ENCODE measurements around the gene CDC42EP1. TPM values are rescaled to one million over a fixed set of nuclear protein-coding genes. Genes with fewer than 3 reads are reported as not detected.

Gene CDC42EP1
- total RNA-seq, 2 experiments from 2014 or later = 0.36 to 0.73 TPM

DNA sequence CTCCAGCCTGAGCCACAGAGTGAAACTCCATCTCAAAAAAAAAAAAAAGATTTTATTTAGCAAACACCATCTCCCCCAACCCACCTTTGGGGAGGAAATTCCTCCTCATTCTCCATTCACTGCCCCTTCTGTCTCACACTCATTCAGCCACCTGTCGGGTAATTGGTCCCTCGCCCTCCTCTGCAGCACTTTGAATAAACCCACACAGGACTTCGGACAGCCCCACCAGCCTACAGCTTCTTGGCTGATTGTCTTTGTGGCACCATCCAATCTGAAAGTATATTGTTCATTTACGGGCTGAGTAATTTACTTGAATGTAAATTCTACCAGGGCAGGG is 40.9 kb downstream of the CDC42EP1 start:
- ChIA-PET CTCF (no interaction called here), POLR2A (interaction anchor here (0.7 kb wide), 1 partner anchor 85 kb away, joined by 3 read pairs; no protein-coding TSS in a partner anchor)

DNA sequence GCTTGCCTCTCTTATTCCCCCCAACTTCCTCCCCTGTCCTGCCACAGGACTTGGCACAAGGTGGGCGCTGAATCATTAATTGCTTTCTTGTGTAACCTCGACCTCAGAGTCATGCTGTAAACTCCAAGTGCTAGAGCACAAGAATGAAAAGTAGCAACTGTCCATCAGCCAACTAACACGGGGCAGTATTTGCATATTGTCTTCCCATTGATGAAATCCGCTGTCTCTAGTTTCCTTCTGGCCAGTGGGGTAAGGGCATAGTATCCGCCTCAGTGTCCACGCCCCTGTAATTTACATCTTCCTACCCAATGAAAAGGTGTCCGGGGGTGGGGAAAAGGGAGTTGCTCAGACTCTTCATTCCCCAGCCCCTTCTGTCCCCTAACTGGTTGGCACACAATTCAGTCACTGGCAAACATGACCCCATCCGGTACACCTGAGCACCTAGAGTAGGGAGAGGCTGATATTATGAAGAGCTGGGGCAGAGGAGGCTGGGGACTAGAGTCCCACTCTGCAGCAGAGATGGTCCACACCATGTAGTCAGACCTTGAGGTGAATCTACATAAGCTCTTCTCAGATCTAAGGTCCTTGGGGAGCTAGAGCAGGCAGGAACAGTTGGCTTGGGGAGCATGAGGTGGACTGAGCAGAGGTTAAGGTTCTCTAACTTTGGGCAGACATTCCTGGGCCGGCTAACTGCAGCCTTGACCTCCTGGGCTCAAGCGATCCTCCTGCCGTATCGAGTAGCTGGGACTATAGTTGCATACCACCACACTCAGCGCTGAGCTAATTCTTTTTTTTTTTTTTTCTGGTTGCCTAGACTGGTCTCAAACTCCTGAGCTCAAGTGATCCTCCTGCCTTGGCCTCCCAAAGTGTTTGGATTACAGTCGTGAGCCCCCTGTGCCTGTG is 41.5 kb downstream of the CDC42EP1 start:
- CTCF ChIA-PET = interaction anchor here (1.6 kb wide), 1 partner anchor 9 kb away, joined by 6 read pairs; no protein-coding TSS in a partner anchor
- POLR2A ChIA-PET = interaction anchor here (0.6 to 0.8 kb wide), 2 partner anchors 9 to 181 kb away, joined by 4 to 5 read pairs; no protein-coding TSS in a partner anchor

DNA sequence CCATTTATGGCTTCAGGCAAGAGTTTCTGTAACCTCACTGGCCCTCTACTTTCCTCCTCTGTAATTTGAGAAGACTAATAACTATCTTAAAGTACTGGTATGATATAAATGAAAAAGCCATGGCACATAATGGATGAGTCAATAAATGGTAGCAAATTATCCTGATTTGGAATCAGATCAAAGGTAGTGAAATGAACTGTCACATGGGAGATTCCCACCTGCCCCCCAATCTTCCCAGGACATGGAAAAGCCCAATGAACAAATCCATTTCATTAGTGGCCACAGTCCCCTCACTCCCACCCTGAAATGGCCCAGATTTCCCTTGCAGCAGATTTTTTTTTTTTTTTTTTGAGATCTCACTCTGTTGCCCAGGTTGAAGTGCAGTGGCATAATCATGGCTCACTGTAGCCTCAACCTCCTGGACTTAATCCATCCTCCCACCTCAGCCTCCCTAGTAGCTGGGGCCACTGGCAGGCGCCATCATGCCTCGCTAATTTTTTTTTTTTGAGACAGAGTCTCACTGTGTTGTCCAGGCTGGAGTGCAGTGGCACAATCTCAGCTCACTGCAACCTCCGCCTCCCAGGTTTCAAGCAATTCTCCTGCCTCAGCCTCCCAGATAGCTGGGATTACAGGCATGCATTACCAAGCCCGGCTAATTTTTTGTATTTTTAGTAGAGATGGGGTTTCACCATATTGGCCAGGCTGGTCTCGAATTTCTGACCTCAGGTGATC is 42.4 kb downstream of the CDC42EP1 start:
- CTCF ChIA-PET = interaction anchor here (1.6 kb wide), 1 partner anchor 10 kb away, joined by 6 read pairs; no protein-coding TSS in a partner anchor
- POLR2A ChIA-PET = interaction anchor here (0.8 kb wide), 1 partner anchor 10 kb away, joined by 5 read pairs; no protein-coding TSS in a partner anchor

DNA sequence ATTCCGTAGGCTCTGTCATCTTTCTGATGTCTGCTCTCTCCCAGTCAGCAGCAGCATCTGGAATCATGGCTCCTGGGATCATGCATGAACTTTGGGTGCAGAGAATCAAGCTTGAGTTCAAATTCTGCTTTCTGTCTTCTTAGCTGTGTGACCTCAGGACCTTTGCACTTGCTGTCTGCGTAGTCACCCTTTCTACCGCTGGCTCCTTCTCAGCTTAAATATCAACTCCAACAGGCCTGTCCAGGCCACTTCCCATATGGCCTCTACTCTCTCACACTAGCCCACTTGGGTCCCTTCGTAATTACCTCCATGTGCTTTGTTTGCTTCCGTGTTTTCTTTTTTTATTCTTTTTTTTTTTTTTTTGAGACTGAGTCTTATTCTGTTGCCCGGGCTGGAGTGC is 43.8 kb downstream of the CDC42EP1 start:
- ChIA-PET CTCF (interaction anchor here (1.0 kb wide), 2 partner anchors 12 to 71 kb away, joined by 3 to 5 read pairs; partner anchors contain the start of gene LGALS1), POLR2A (no interaction called here)

DNA sequence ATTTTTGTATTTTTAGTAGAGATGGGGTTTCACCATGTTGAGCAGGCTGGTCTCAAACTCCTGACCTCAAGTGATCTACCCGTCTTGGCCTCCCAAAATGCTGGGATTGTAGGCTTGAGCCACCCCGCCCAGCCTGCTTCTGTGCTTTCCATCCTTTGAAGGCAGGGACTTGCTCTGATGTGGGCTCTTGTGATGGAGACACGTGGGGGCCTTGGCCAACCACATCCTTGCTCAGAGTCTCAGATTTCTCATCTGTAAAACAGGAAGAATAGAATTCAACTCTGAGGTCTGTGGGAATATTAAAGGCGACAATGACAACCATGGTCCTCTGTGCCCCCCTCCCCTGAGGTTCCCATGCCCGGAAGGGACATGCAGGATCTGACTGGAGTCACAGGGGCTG is 44.6 kb downstream of the CDC42EP1 start:
- ChIA-PET CTCF (interaction anchor here (0.6 to 1.5 kb wide), 3 partner anchors 12 to 38 kb away, joined by 3 to 7 read pairs (median 5); no protein-coding TSS in a partner anchor), POLR2A (interaction anchor here (0.9 kb wide), 1 partner anchor 70 kb away, joined by 8 read pairs; no protein-coding TSS in a partner anchor)

DNA sequence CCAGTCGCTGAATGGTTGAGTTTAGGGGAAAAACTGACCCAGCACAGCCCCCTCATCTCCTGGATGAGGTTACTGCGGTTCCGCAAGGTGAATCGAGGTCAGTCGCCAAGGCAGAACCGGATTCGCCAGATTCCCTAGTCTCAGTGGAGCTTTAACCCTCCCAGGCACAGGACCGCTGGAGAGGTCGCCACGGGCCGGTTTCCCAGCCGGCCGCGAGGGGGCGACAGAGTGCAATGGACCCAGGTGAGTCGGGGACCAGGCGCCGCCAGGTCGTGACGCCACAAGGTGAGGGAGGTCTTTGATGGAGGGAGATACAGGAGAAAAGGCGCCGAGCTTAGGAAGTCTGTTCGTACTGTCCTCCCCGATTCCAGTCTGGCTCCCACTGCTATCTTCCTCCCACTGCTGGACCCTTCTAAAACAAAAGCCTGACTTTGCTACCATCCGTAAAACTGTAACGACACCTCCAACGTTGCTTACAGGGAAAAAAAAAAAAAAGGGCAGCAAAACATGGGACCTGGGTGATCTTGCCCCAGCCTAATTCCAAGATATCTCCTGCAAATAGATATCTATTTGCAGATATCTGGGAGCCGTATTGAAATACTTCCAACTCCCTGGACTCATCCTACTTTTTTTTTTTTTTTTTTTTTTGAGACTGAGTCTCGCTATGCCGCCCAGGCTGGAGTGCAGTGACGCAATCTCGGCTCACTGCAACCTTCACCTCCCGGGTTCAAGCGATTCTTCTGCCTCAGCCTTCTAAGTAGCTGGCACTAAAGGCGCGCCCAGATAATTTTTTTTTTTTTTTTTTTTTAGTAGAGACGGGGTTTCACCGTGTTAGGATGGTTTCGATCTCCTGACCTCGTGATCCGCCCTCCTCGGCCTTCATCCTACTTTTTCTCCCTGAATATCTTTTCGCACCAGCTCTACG is 47.0 kb downstream of the CDC42EP1 start:
- CTCF ChIA-PET = interaction anchor here (0.6 to 4.9 kb wide), 37 partner anchors 10 to 519 kb away, joined by 3 to 61 read pairs (median 5); partner anchors contain the start of genes LGALS1, NOL12 and SH3BP1
- POLR2A ChIA-PET = interaction anchor here (0.7 to 3.5 kb wide), 7 partner anchors 26 to 461 kb away, joined by 3 to 26 read pairs (median 5); partner anchors contain the start of genes LGALS1, NOL12 and PDXP

DNA sequence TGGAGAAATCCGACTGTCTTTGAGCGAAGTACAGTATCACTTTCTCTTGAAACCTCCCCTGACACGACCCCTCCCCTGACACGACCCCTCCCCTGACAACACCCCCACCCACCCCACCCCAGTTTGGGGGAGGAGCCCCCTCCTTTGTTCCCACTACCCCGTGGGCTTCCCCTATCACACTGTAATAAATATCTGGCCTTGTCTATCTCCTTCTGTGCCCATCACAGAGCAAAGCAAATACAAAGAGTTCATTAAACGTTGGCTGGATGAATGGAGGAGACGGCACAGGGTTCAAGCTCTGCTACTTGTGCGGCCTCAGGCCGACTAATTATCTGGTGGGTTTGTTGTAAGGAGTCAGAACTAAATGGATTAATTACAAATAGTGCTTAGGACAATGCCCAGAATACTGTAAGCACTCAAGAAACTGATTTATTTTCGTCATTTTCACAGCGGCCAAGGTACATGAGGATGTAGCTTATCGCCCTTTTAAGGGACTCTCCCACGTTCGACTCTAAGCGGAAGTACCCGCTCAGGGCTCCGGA is 47.7 kb downstream of the CDC42EP1 start:
- POLR2A ChIA-PET = interaction anchor here (0.8 to 3.5 kb wide), 7 partner anchors 25 to 123 kb away, joined by 3 to 26 read pairs (median 4); partner anchors contain the start of genes LGALS1, NOL12 and PDXP
- CTCF ChIA-PET = interaction anchor here (0.6 to 4.9 kb wide), 23 partner anchors 10 to 398 kb away, joined by 3 to 61 read pairs (median 5); partner anchors contain the start of genes LGALS1 and SH3BP1

DNA sequence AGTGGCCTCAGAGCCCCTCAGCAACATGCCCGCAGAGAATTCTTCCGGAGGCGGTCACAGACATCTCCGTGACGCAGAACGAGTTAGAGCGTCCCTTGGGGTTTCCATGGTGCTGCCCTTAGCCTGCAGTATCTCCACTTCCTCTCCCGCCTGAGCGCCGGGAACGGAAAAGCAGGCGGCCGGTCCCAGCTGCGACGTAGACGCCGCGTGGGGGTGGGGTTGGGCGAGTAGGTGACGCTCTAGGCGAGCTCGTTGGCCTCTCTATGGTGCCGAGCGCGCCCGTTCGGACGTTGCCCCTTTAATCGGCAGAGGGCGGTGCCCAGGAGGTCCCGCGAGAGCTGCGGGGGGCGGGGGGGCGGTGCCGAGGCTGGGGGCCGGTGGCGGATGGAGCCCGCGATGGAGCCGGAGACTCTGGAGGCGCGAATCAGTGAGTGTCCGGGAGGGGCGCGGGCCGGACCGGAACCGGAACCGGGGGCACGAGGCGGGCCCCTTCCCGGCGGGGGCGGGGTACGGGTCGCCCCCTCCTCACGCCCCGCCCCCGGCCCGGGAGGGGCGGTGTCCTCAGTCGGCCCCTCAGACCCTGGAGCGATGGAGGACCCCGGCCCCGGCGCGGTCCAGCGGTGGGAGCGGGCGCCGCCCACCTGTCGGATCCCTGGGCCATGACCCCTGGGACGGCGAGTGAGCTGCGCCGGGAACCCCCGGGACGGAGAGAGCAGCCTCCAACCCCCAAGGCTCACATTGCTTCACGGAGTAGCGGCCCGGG is 48.4 kb downstream of the CDC42EP1 start, which contains the start of gene GGA1:
Gene GGA1, plus strand, starts transcription at position 358 of the 763 bp plus-strand sequence. Its CDS starts 27 bp downstream, at position 385.
- ChIA-PET CTCF (interaction anchor here (0.6 to 4.9 kb wide), 16 partner anchors 9 to 322 kb away, joined by 3 to 61 read pairs (median 6); partner anchors contain the start of gene SH3BP1), POLR2A (interaction anchor here (0.8 to 3.5 kb wide), 7 partner anchors 25 to 124 kb away, joined by 3 to 26 read pairs (median 4); partner anchors contain the start of genes LGALS1, NOL12 and PDXP)

DNA sequence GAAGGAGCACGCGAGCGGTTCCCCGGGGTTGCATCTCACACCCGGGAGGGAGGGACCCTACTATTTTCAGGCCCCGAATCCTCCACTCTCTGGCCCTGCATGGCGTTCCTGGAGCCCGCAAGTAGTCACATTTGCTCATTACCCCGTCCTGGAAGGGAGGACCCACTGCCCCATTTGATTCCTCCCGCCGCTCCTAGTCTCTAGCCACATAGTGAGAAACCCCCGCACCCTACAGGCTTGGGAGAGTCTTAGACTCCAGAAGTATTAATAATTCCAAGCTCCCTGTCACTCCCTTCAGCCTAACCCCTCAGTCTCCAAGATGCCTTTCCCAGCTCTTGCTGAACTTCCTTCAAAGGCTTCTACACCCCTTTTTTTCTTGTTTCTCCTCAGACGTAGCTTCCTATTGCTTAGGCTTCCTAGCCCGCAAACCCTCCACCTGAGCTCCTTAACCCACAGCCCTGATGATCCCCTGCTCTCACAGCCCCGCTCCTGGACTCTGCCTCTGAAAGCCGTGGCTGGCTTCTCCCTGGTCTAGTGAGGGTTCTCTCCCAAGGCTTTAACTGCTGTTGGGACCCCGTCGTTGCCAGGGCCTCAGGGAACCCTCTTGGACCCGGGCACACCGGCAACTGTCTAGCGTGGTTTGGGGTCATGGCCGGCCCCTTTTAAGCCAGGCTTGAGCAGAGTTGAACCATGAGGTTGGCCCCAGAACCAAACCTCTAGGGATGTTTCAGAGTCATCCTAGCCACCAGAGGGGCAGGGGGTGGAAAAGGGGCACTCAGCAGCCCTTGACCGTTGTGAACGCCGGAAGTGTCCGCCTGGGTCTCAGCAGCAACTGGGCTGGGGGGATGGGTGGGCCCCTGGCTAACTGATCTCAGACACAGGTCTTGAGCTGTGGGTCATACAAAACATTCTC is 49.2 kb downstream of the CDC42EP1 start:
- ChIA-PET CTCF (interaction anchor here (1.1 to 4.9 kb wide), 9 partner anchors 8 to 66 kb away, joined by 3 to 61 read pairs (median 6); partner anchors contain the start of genes LGALS1 and SH3BP1), POLR2A (interaction anchor here (0.6 to 3.5 kb wide), 6 partner anchors 24 to 378 kb away, joined by 3 to 26 read pairs (median 6); partner anchors contain the start of genes LGALS1 and NOL12)

DNA sequence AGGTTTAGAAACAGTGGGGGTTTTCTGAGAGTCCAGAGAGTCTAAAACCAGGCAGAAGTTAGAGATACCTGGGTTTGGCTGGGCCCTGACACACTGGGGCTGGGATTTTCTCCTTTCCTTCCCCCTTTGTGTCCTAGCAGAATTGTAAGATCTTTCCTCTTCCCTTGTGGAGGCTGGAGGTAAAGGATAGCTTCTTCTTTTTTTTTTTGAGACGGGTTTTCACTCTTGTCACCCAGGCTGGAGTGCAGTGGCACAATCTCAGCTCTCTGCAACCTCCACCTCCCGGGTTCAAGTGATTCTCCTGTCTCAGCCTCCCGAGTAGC is 49.8 kb downstream of the CDC42EP1 start:
- CTCF ChIA-PET = interaction anchor here (0.7 to 4.9 kb wide), 7 partner anchors 14 to 847 kb away, joined by 3 to 61 read pairs (median 4); partner anchors contain the start of genes LGALS1 and SH3BP1
- POLR2A ChIA-PET = interaction anchor here (0.6 to 3.5 kb wide), 4 partner anchors 23 to 378 kb away, joined by 3 to 26 read pairs (median 10); partner anchors contain the start of gene LGALS1

DNA sequence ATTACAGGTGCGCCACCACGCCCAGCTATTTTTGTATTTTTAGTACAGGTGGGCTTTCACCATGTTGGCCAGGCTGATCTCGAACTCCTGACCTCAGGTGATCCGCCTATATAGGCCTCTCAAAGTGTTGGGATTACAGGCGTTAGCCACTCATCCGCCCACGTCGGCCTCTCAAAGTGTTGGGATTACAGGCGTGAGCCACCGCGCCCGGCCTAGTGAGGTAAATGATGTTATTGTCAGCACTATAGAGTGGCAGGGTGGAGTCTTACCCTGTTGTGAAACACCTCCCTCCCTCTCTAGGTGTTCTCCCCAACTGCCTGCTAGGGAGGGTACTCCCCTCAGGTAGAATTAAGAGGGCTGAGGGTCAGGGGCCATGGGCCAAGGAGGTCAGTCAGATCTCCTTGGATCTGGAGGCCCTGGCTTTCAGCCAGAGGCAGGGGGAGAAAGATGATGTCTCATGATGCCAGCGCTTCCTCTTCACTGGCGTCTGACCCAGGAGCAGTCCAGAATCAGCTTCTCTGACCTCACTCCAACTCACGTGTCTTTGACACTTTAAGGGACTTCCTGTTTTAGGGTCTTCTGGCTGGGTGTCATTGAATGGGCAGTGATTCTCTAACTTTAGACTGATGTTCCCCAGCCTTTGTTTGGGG is 50.3 kb downstream of the CDC42EP1 start:
- CTCF ChIA-PET = interaction anchor here (0.7 to 4.9 kb wide), 5 partner anchors 13 to 848 kb away, joined by 3 to 61 read pairs (median 4); partner anchors contain the start of gene SH3BP1
- POLR2A ChIA-PET = interaction anchor here (0.7 to 3.5 kb wide), 2 partner anchors 23 to 101 kb away, joined by 3 to 26 read pairs; no protein-coding TSS in a partner anchor

DNA sequence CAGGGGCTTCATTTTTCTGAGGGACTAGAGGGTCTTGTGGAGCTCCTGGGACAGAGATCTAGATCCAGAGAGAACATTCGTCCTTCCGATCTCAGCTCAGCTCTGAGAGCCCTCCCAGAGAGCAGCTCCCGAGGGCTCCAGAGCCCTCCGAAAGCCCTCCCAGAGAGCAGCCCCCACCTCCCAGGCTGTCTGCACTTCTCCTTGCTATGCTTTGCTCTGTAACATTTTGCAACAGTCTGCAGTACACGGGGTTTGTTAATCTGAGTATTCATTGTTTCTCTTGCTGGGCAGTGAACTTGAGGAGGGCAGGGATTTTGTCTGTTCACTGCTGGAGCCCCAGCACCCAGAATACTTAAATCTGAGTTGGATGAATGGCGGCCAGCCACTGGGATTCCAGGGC is 50.9 kb downstream of the CDC42EP1 start:
- ChIA-PET CTCF (interaction anchor here (1.6 kb wide), 1 partner anchor 13 kb away, joined by 3 read pairs; no protein-coding TSS in a partner anchor), POLR2A (no interaction called here)

DNA sequence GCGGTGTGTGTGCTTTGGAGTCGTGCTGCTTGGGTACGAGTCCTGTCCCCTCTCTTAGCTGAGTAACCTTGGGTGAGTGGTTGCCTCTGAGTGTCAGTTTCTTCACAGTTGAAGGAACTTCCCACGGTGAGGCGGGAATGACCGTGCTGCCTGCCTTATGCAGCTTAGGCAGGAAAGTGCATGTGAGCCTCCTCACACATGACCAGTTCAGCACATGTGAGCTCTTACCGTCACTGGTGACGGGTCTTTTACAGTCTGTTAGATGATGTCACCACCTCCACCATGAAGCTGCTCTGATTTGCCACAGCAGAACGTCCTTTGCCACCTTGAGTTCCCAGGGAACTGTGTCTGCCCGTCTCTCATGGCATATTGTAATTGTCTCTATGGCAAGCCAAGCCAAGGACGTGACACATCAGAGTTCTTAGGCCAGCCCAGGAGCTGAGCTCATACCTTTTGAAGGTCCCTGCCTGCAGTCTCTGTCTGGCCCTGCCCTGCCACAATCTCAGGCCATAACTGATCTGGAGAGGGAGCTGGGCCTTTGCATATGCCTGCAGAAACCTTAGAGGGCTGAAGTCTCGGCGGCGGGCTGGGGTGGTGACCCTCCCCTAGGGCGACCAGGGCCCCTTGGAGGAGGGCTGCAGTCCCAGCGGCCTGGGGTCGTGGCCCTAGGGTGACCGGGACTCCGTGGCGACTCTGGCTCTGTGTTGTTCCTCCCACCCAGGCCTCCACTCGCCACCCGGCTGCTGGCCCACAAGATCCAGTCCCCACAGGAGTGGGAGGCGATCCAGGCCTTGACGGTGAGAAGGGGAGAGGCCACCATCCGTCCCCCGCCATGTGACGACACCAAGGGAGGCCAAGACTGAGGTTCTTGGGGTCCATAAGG is 56.2 kb downstream of the CDC42EP1 start:
- ChIA-PET CTCF (interaction anchor here (0.7 to 1.5 kb wide), 4 partner anchors 18 to 59 kb away, joined by 3 to 4 read pairs (median 3); partner anchors contain the start of genes LGALS1 and SH3BP1), POLR2A (no interaction called here)

DNA sequence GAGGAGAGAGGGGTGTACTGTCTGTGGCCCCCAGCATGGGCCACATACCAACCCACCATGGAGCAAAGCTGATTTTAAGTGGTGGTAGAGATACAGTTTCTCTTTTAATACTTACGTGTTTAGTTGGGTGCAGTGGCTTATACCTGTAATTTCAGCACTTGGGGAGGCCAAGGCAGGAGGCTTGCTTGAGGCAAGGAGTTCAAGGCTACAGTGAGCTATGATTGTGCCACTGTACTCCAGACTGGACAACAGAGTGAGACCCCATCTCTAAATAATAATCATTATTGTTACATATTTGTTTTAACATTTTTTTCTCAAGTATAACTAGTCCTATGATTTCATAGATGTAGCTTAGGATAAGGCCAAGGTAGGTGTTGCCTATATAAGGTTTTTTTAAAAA is 57.2 kb downstream of the CDC42EP1 start:
- ChIA-PET POLR2A (interaction anchor here (0.6 kb wide), 1 partner anchor 128 kb away, joined by 8 read pairs; no protein-coding TSS in a partner anchor), CTCF (interaction anchor here (0.7 to 1.9 kb wide), 3 partner anchors 9 to 58 kb away, joined by 3 to 9 read pairs (median 6); partner anchors contain the start of genes GGA1 and LGALS1)
